Measurements from ENCODE around the gene HHAT.

HHAT gene

GRCh38 chr1:210695026-210695425 is 366.3 kb downstream of the HHAT start:
- DNase-seq = no peak

- DNase-seq = no peak
Measured at GRCh38 chr1:210696709-210697108, 368.0 kb downstream of the HHAT start.

GRCh38 chr1:210697185-210697584 is 368.5 kb downstream of the HHAT start:
- no peak for DNase-seq

GRCh38 chr1:210698661-210699060 is 370.0 kb downstream of the HHAT start:
- DNase-seq = no peak

- no peak for DNase-seq
Measured at GRCh38 chr1:210700083-210700482, 371.4 kb downstream of the HHAT start.

GRCh38 chr1:210700511-210700910 is 371.8 kb downstream of the HHAT start:
- DNase-seq = no peak

GRCh38 chr1:210702506-210702905 is 373.8 kb downstream of the HHAT start:
- DNase-seq = no peak

GRCh38 chr1:210703593-210703992 is 374.9 kb downstream of the HHAT start:
- no peak for DNase-seq

GRCh38 chr1:210705086-210705485 is 376.4 kb downstream of the HHAT start:
- no peak for DNase-seq

GRCh38 chr1:210706246-210706645 is 377.5 kb downstream of the HHAT start:
- no peak for DNase-seq

- no peak for DNase-seq
Measured at GRCh38 chr1:210707300-210708240, 378.9 kb downstream of the HHAT start.

- DNase-seq = no peak
Measured at GRCh38 chr1:210709701-210710100, 381.0 kb downstream of the HHAT start.

GRCh38 chr1:210711825-210712612 is 383.3 kb downstream of the HHAT start:
- DNase-seq = no peak

GRCh38 chr1:210715072-210715471 is 386.4 kb downstream of the HHAT start:
- no peak for DNase-seq

- no peak for DNase-seq
Measured at GRCh38 chr1:210722410-210723081, 393.8 kb downstream of the HHAT start.

GRCh38 chr1:210723646-210724045 is 394.9 kb downstream of the HHAT start:
- no peak for DNase-seq

- DNase-seq = no peak
Measured at GRCh38 chr1:210724768-210725167, 396.1 kb downstream of the HHAT start.

Data from activated T-cell treated with anti-CD3 and anti-CD28 coated beads for 4 hours (primary cell).